ENCODE measurements around the gene MYO5B.

DNA sequence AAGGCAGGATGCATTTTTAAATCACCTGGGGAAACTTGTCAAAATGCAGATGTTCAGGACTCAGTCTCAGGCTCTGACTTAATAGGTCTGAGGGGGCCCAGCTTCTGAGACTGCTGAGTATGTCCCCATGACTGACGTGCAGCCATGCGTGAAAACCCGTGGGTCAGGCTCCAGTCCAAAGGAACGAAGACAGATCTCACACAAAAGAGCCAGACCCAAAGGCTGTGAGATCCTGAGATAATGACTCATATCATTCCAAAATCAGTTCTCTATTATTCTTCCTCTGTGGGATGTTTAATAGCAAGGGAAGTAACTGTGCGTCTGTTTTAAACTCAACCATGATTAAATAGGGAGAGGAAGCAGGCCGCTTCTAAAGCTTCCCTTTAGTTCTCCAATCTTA, 274.2 kb downstream of the MYO5B start:
- TF ChIP-seq GATA2 (IDR thresholded peaks at IDR 0.05; ENCODE audit: low read depth, low read length) (peak; percentile 92), GATA3 (IDR thresholded peaks at IDR 0.05; ENCODE audit: low read depth, low read length) (peak; percentile 90)

Data from SH-SY5Y (cell line).